GM19023 (cell line): ENCODE results near the gene CRIP2.

ENCODE experiments used
- ATAC-seq: cut with Tn5 transposase; IDR thresholded peaks from one replicate; pipeline ENCODE4 v1.9.1; 2021; ENCODE audit warnings: mild to moderate bottlenecking, moderate library complexity; ENCODE audit not compliant: unreplicated experiment

CRIP2 gene

GRCh38 chr14:105497671-105498429 is 23.2 kb downstream of the CRIP2 start:
- no peak for ATAC-seq

- ATAC-seq, result no peak
These were observed 24.0 kb downstream of the CRIP2 start for GRCh38 chr14:105498430-105499255.

GRCh38 chr14:105499256-105500035 is 24.8 kb downstream of the CRIP2 start:
- no peak for ATAC-seq

GRCh38 chr14:105500036-105500725 is 25.6 kb downstream of the CRIP2 start:
- no peak for ATAC-seq

- ATAC-seq, result no peak
These were observed 26.1 kb downstream of the CRIP2 start for GRCh38 chr14:105500726-105501101.

- no peak for ATAC-seq
These were observed 27.1 kb downstream of the CRIP2 start for GRCh38 chr14:105501504-105502291.

- ATAC-seq, result no peak
These were observed 28.1 kb downstream of the CRIP2 start for GRCh38 chr14:105502446-105503295.

GRCh38 chr14:105503296-105503640 is 28.6 kb downstream of the CRIP2 start:
- ATAC-seq, result no peak

- ATAC-seq, result no peak
These were observed 29.5 kb downstream of the CRIP2 start for GRCh38 chr14:105503935-105504692.

- no peak for ATAC-seq
These were observed 30.5 kb downstream of the CRIP2 start for GRCh38 chr14:105505101-105505500.

- ATAC-seq, result no peak
These were observed 32.6 kb downstream of the CRIP2 start for GRCh38 chr14:105507247-105507646.

- ATAC-seq, result no peak
These were observed 33.4 kb downstream of the CRIP2 start for GRCh38 chr14:105508069-105508468.

GRCh38 chr14:105508601-105509000 is 34.0 kb downstream of the CRIP2 start:
- no peak for ATAC-seq

- ATAC-seq, result no peak
These were observed 42.5 kb downstream of the CRIP2 start for GRCh38 chr14:105517096-105517495.

GRCh38 chr14:105519946-105520698 is 45.5 kb downstream of the CRIP2 start:
- ATAC-seq, result no peak

GRCh38 chr14:105525326-105525725 is 50.7 kb downstream of the CRIP2 start:
- ATAC-seq, result no peak

- ATAC-seq, result no peak
These were observed 51.5 kb downstream of the CRIP2 start, which contains the start of gene TMEM121 for GRCh38 chr14:105525861-105526775. Gene TMEM121, plus strand, starts transcription at chr14:105526583. Its CDS starts 2,252 bp downstream, at chr14:105528835.
